Parathyroid adenoma (tissue), 2 donors: ENCODE data around the gene C4orf17.
A peak's percentile ranks its signal among the peaks of the same experiment; 100 is the strongest.

ENCODE experiments used
- H2AFZ ChIP-seq: fragments of 300-600 bp; sonication (generic); one replicate; pipeline ENCODE4 v1.7.0; 2017; ENCODE audit warnings: antibody characterized with exemption, mild to moderate bottlenecking
- H3K27ac ChIP-seq: fragments of 300-600 bp; sonication (generic); one replicate; pipeline ENCODE4 v1.7.0; 2017
- H3K27me3 ChIP-seq: fragments of 300-600 bp; sonication (generic); one replicate; pipeline ENCODE4 v1.7.0; 2017; ENCODE audit warnings: low read length; ENCODE audit not compliant: control insufficient read depth, insufficient read depth
- H3K36me3 ChIP-seq: fragments of 300-600 bp; sonication (generic); one replicate; pipeline ENCODE4 v1.7.0; 2017; ENCODE audit warnings: low read length; ENCODE audit not compliant: control insufficient read depth, insufficient read depth
- H3K4me1 ChIP-seq: fragments of 300-600 bp; sonication (generic); one replicate; pipeline ENCODE4 v1.7.0; 2017; ENCODE audit warnings: control low read depth
- H3K4me2 ChIP-seq: fragments of 300-600 bp; sonication (generic); one replicate; pipeline ENCODE4 v1.7.0; 2017; ENCODE audit warnings: low read length
- H3K4me3 ChIP-seq: fragments of 300-600 bp; sonication (generic); one replicate; pipeline ENCODE4 v1.7.0; 2017; ENCODE audit warnings: low read depth, low read length
- H3K79me2 ChIP-seq: fragments of 300-600 bp; sonication (generic); one replicate; pipeline ENCODE4 v1.7.0; 2017; ENCODE audit warnings: control low read depth
- H3K9ac ChIP-seq: fragments of 300-600 bp; sonication (generic); one replicate; pipeline ENCODE4 v1.7.0; 2017; ENCODE audit warnings: mild to moderate bottlenecking
- H3K9me3 ChIP-seq: fragments of 300-600 bp; sonication (generic); one replicate; pipeline ENCODE4 v1.7.0; 2017; ENCODE audit warnings: low read length; ENCODE audit not compliant: control insufficient read depth
- CTCF ChIP-seq: fragments of 300-600 bp; sonication (generic); IDR thresholded peaks from one replicate; pipeline ENCODE4 v1.7.0; 2017; ENCODE audit warnings: antibody characterized with exemption, mild to moderate bottlenecking
- donor health status: primary hyperparathyroidism.

C4orf17 gene

GRCh38 chr4:99510721-99511120 lies at the start of gene C4orf17:
Gene C4orf17, plus strand, starts transcription at chr4:99511021. Its CDS starts 2,061 bp downstream, at chr4:99513082.
- H3K27me3 ChIP-seq, result no peaks in the 10 kb centered on the region
- H3K36me3 ChIP-seq, result no peaks in the 10 kb centered on the region
- H3K4me2 ChIP-seq, result no peak within 1 kb of the TSS
- no peak within 1 kb of the TSS for H3K27ac ChIP-seq
- H2AFZ ChIP-seq, result no peak within 1 kb of the TSS
- no peak within 1 kb of the TSS for H3K4me3 ChIP-seq
- H3K9ac ChIP-seq, result no peak within 1 kb of the TSS
- no peaks in the 10 kb centered on the region for H3K79me2 ChIP-seq
- TF ChIP-seq CTCF, result no peak
- no peaks in the 10 kb centered on the region for H3K9me3 ChIP-seq
- no peaks in the 10 kb centered on the region for H3K4me1 ChIP-seq

- Histone ChIP-seq H3K4me3 (no peak overlapping the region), H3K9ac (no peak overlapping the region), H3K27me3 (no peaks in the 10 kb centered on the region), H3K4me1 (no peaks in the 10 kb centered on the region), H3K27ac (no peak overlapping the region), H3K79me2 (no peaks in the 10 kb centered on the region), H2AFZ (no peak overlapping the region), H3K9me3 (no peaks in the 10 kb centered on the region), H3K4me2 (no peak overlapping the region), H3K36me3 (no peaks in the 10 kb centered on the region)
- no peak for TF ChIP-seq CTCF
Observed at GRCh38 chr4:99461623-99462401, 49.0 kb upstream of the C4orf17 start.

GRCh38 chr4:99462875-99463464 lies 47.9 kb upstream of the C4orf17 start:
- TF ChIP-seq CTCF, result peak; percentile 38
- Histone ChIP-seq H3K79me2 (no peaks in the 10 kb centered on the region), H2AFZ (no peak overlapping the region), H3K9ac (no peak overlapping the region), H3K9me3 (no peaks in the 10 kb centered on the region), H3K4me3 (no peak overlapping the region), H3K4me1 (no peaks in the 10 kb centered on the region), H3K27me3 (no peaks in the 10 kb centered on the region), H3K4me2 (no peak overlapping the region), H3K27ac (no peak overlapping the region), H3K36me3 (no peaks in the 10 kb centered on the region)

- no peaks in the 10 kb centered on the region for H3K36me3 ChIP-seq
- no peaks in the 10 kb centered on the region for H3K4me1 ChIP-seq
- H3K27me3 ChIP-seq, result no peaks in the 10 kb centered on the region
- no peak overlapping the region for H3K4me3 ChIP-seq
- H3K27ac ChIP-seq, result no peak overlapping the region
- TF ChIP-seq CTCF, result no peak
- H3K9me3 ChIP-seq, result no peaks in the 10 kb centered on the region
- H3K79me2 ChIP-seq, result no peaks in the 10 kb centered on the region
- no peak overlapping the region for H3K9ac ChIP-seq
- no peak overlapping the region for H2AFZ ChIP-seq
- H3K4me2 ChIP-seq, result no peak overlapping the region
Observed at GRCh38 chr4:99463566-99463965, 47.3 kb upstream of the C4orf17 start.

- Histone ChIP-seq H3K4me3 (no peak overlapping the region), H3K9ac (no peak overlapping the region), H3K4me2 (no peak overlapping the region), H3K36me3 (no peaks in the 10 kb centered on the region), H3K27ac (no peak overlapping the region), H2AFZ (no peak overlapping the region), H3K79me2 (no peaks in the 10 kb centered on the region), H3K27me3 (no peaks in the 10 kb centered on the region), H3K9me3 (no peaks in the 10 kb centered on the region), H3K4me1 (no peaks in the 10 kb centered on the region)
- no peak for TF ChIP-seq CTCF
Observed at GRCh38 chr4:99467887-99468286, 42.9 kb upstream of the C4orf17 start.
